OCI-LY3 (cell line): ENCODE measurements around the gene KCNQ1.

Source experiments
- H2AFZ ChIP-seq: fragments of 200-600, 300-600 bp; shearing (Covaris generic); 2 replicates; pipeline ENCODE4 v1.6.0; 2014; ENCODE audit warnings: antibody characterized with exemption, low read depth, low read length
- H3K27ac ChIP-seq: fragments of 200-600, 300-600 bp; sonication (generic); 2 replicates; pipeline ENCODE4 v1.5.1; 2014; ENCODE audit warnings: mild to moderate bottlenecking, low read length, moderate library complexity, mixed read lengths
- H3K27me3 ChIP-seq: fragments of 200-600, 300-600 bp; sonication (generic); 2 replicates; pipeline ENCODE4 v1.6.1; 2014; ENCODE audit warnings: low read depth, low read length, mixed read lengths
- H3K36me3 ChIP-seq: fragments of 200-600, 300-600 bp; sonication (generic); replicated peaks from 2 replicates; pipeline ENCODE3; 2014; ENCODE audit warnings: low read depth, low read length, mixed read lengths
- H3K4me1 ChIP-seq: fragments of 300-600, 200-600 bp; sonication (generic); 2 replicates; pipeline ENCODE4 v1.6.1; 2014; ENCODE audit warnings: low read length, mixed read lengths
- H3K4me2 ChIP-seq: fragments of 200-600, 300-600 bp; sonication (generic); 2 replicates; pipeline ENCODE4 v1.6.1; 2014; ENCODE audit warnings: low read length, mixed read lengths
- H3K4me3 ChIP-seq: fragments of 300-600, 200-600 bp; sonication (generic); 2 replicates; pipeline ENCODE4 v1.5.1; 2014; ENCODE audit warnings: antibody characterized with exemption, mild to moderate bottlenecking, low read length, moderate library complexity
- H3K79me2 ChIP-seq: fragments of 300-600, 200-600 bp; shearing (Covaris generic); 2 replicates; pipeline ENCODE4 v1.6.1; 2014; ENCODE audit warnings: mild to moderate bottlenecking, low read length, mixed read lengths
- H3K9ac ChIP-seq: fragments of 300-600, 200-600 bp; shearing (Covaris generic); 2 replicates; pipeline ENCODE4 v1.6.0; 2014; ENCODE audit warnings: mild to moderate bottlenecking, low read length, moderate library complexity
- H3K9me3 ChIP-seq: fragments of 200-600, 300-600 bp; shearing (Covaris generic); 2 replicates; pipeline ENCODE4 v1.6.1; 2014; ENCODE audit warnings: low read length, mixed read lengths; ENCODE audit not compliant: insufficient read depth
- H4K20me1 ChIP-seq: fragments of 200-600, 300-600 bp; sonication (generic); 2 replicates; pipeline ENCODE4 v1.6.1; 2016; ENCODE audit warnings: low read length, mixed read lengths; ENCODE audit not compliant: insufficient read depth
- EZH2phosphoT487 ChIP-seq: fragments of 200-600 bp; shearing (Covaris generic); IDR thresholded peaks from 2 replicates; pipeline ENCODE4 v1.6.1; 2018; ENCODE audit warnings: antibody characterized with exemption, mixed run types, low read depth
- TF ChIP-seq, protein P1 (sequence below): fragments of 200-600, 300-600 bp; sonication (generic); IDR thresholded peaks from 2 replicates; pipeline ENCODE4 v1.5.1; 2014; ENCODE audit warnings: antibody characterized with exemption, low read length, low read depth

The KCNQ1 gene

GRCh38 chr11:2666828-2667570 lies 222.2 kb downstream of the KCNQ1 start:
- H2AFZ ChIP-seq: no peak overlapping the region

GRCh38 chr11:2667940-2668339 lies 223.1 kb downstream of the KCNQ1 start:
- Histone ChIP-seq H3K9me3 (no peaks in the 10 kb centered on the region), H3K4me2 (no peak overlapping the region), H4K20me1 (peaks cover 23% of the 10 kb centered on the region), H2AFZ (no peak overlapping the region), H3K79me2 (peaks cover 9% of the 10 kb centered on the region; the same call in 1 of the 2 replicates), H3K27ac (no peak overlapping the region), H3K36me3 (peaks cover 12% of the 10 kb centered on the region), H3K9ac (no peak overlapping the region), H3K4me3 (no peak overlapping the region), H3K4me1 (no peaks in the 10 kb centered on the region), H3K27me3 (no peaks in the 10 kb centered on the region)
- TF ChIP-seq, protein P1, sequence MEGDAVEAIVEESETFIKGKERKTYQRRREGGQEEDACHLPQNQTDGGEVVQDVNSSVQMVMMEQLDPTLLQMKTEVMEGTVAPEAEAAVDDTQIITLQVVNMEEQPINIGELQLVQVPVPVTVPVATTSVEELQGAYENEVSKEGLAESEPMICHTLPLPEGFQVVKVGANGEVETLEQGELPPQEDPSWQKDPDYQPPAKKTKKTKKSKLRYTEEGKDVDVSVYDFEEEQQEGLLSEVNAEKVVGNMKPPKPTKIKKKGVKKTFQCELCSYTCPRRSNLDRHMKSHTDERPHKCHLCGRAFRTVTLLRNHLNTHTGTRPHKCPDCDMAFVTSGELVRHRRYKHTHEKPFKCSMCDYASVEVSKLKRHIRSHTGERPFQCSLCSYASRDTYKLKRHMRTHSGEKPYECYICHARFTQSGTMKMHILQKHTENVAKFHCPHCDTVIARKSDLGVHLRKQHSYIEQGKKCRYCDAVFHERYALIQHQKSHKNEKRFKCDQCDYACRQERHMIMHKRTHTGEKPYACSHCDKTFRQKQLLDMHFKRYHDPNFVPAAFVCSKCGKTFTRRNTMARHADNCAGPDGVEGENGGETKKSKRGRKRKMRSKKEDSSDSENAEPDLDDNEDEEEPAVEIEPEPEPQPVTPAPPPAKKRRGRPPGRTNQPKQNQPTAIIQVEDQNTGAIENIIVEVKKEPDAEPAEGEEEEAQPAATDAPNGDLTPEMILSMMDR: no peak
- no peak for TF ChIP-seq EZH2phosphoT487

More at GRCh38 chr11:2666828-2667570, 222.2 kb downstream of the KCNQ1 start:
- Histone ChIP-seq H3K9ac (no peak overlapping the region), H3K9me3 (no peaks in the 10 kb centered on the region), H3K79me2 (no peaks in the 10 kb centered on the region), H3K27me3 (no peaks in the 10 kb centered on the region), H3K27ac (no peak overlapping the region), H3K4me1 (no peaks in the 10 kb centered on the region), H3K4me2 (no peak overlapping the region), H3K36me3 (peaks cover 15% of the 10 kb centered on the region), H3K4me3 (no peak overlapping the region), H4K20me1 (peaks cover 17% of the 10 kb centered on the region)
- TF ChIP-seq, protein P1: no peak
- TF ChIP-seq EZH2phosphoT487: no peak

GRCh38 chr11:2668876-2669275 lies 224.1 kb downstream of the KCNQ1 start:
- H3K9me3 ChIP-seq: no peaks in the 10 kb centered on the region
- no peaks in the 10 kb centered on the region for H3K4me1 ChIP-seq
- no peak overlapping the region for H2AFZ ChIP-seq
- peaks cover 30% of the 10 kb centered on the region for H4K20me1 ChIP-seq
- no peak overlapping the region for H3K4me2 ChIP-seq
- no peak overlapping the region for H3K27ac ChIP-seq
- H3K36me3 ChIP-seq: peaks cover 3% of the 10 kb centered on the region
- no peak overlapping the region for H3K4me3 ChIP-seq
- peaks cover 9% of the 10 kb centered on the region; the same call in 1 of the 2 replicates for H3K79me2 ChIP-seq
- H3K9ac ChIP-seq: no peak overlapping the region
- TF ChIP-seq, protein P1: no peak
- TF ChIP-seq EZH2phosphoT487: no peak
- no peaks in the 10 kb centered on the region for H3K27me3 ChIP-seq

- TF ChIP-seq, protein P1: no peak
- no peak for TF ChIP-seq EZH2phosphoT487
- Histone ChIP-seq H3K4me1 (no peaks in the 10 kb centered on the region), H3K27ac (no peak overlapping the region), H3K9me3 (no peaks in the 10 kb centered on the region), H3K27me3 (no peaks in the 10 kb centered on the region), H3K79me2 (peaks cover 14% of the 10 kb centered on the region; the same call in 1 of the 2 replicates), H4K20me1 (peaks cover 30% of the 10 kb centered on the region), H2AFZ (no peak overlapping the region), H3K4me2 (no peak overlapping the region), H3K36me3 (no peaks in the 10 kb centered on the region), H3K4me3 (no peak overlapping the region), H3K9ac (no peak overlapping the region)
These were observed 225.0 kb downstream of the KCNQ1 start for GRCh38 chr11:2669634-2670469.
